GM12874 (cell line): ENCODE results near the gene PHF21B.

ENCODE experiments used
- CTCF ChIP-seq: IDR thresholded peaks from 2 replicates; pipeline ENCODE4 v1.5.1; 2011; ENCODE audit warnings: low read depth, mild to moderate bottlenecking, control low read depth, low read length, moderate library complexity; ENCODE audit not compliant: insufficient read depth

PHF21B gene

GRCh38 chr22:44996648-44997047 lies 13.2 kb downstream of the PHF21B start:
- TF ChIP-seq CTCF = no peak

- TF ChIP-seq CTCF = no peak
Observed at GRCh38 chr22:44996120-44996519, 13.7 kb downstream of the PHF21B start.

- no peak for TF ChIP-seq CTCF
Observed at GRCh38 chr22:44995715-44996114, 14.1 kb downstream of the PHF21B start.

GRCh38 chr22:44995105-44995514 lies 14.7 kb downstream of the PHF21B start:
- no peak for TF ChIP-seq CTCF

GRCh38 chr22:44994399-44995104 lies 15.3 kb downstream of the PHF21B start:
- TF ChIP-seq CTCF = no peak

- no peak for TF ChIP-seq CTCF
Observed at GRCh38 chr22:44992166-44992565, 17.6 kb downstream of the PHF21B start.

- no peak for TF ChIP-seq CTCF
Observed at GRCh38 chr22:44991218-44991617, 18.6 kb downstream of the PHF21B start.

- TF ChIP-seq CTCF = no peak
Observed at GRCh38 chr22:44990810-44991209, 19.0 kb downstream of the PHF21B start.
